ENCODE data around the gene PITPNC1. TPM values are rescaled to one million over a fixed set of nuclear protein-coding genes. Genes with fewer than 3 reads are reported as not detected.

PITPNC1 gene
- total RNA-seq, 4 donors from 2014 or later: 2.3 to 8.6 (median 4.3) TPM

DNA sequence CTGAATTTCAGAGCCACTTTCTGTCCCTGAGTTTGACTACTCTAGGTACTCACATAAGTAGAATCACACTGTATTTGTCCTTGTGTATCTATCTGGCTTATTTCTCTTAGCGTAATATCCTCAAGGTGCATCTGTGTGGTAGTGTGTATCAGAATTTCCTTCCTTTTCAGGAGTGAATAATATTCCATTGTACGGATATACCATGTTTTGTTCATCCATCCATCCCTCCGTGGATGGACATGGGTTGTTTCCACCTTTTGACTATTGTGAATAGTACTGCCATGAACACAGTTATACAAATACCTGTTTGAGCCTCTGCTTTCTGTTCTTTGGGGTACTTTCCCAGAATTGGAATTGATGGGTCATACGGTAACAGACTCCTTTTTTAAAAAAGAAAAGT, 111.7 kb downstream of the PITPNC1 start:
- Histone ChIP-seq H3K36me3 (no peaks in the 10 kb centered on the region), H3K4me3 (no peak overlapping the region), H3K27me3 (peaks cover 0 to 6% (median 4%) of the 10 kb centered on the region in 3 donors), H3K27ac (peak overlapping the region in 1 of 4 donors; percentile 29), H3K9me3 (no peaks in the 10 kb centered on the region), H3K4me1 (peaks cover 23 to 31% of the 10 kb centered on the region in 2 donors)
- DNase-seq (no peak), ATAC-seq (no peak)
- in situ Hi-C loops (cut with MboI; ENCODE audit: low sequenced_read_pairs in 4 of 4) (loop anchor here in 3 of 4 donors (10.0 to 25.0 kb wide), 3 partner anchors 104 to 199 kb away; partner anchors contain the start of gene PITPNC1 (in 1 of the 3)), intact Hi-C loops (cut with DNase I; ENCODE audit: low total_unique reads) (no loop called here)
- no peak for TF ChIP-seq CTCF (IDR thresholded peaks at IDR 0.05 in 4 of 5, conservative IDR thresholded peaks at IDR 0.05 in 1 of 5)
- TF ChIP-seq POLR2A (IDR thresholded peaks at IDR 0.05): no peak

DNA sequence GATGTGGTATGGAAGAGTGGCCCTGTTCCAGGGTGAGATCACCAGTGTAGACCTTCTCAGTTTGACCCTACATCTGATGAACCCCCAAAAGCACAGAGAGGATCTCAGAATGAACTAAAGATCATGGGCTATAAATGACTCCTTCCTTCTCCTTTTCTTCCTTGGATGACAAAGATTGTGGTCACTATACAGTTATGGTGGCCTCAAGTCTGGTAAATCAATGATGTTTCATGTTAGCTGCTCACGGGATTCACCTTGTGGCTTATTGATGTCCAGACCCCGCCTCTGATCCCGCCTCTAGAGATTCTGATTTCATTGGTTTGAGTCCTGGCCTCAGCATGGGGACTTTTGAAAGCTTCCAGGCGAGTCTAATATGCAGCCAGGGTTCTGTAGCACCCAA, 112.2 kb downstream of the PITPNC1 start:
- Histone ChIP-seq H3K27me3 (peaks cover 0 to 8% (median 7%) of the 10 kb centered on the region in 3 donors), H3K36me3 (no peaks in the 10 kb centered on the region), H3K27ac (peak overlapping the region in 1 of 4 donors; percentile 82), H3K4me1 (peaks cover 23 to 31% of the 10 kb centered on the region in 2 donors), H3K9me3 (no peaks in the 10 kb centered on the region), H3K4me3 (no peak overlapping the region)
- TF ChIP-seq CTCF (IDR thresholded peaks at IDR 0.05 in 4 of 5, conservative IDR thresholded peaks at IDR 0.05 in 1 of 5) (no peak), POLR2A (IDR thresholded peaks at IDR 0.05) (no peak)
- ATAC-seq (no peak), DNase-seq (no peak)
- intact Hi-C loops (cut with DNase I; ENCODE audit: low total_unique reads): no loop called here
- in situ Hi-C loops (cut with MboI; ENCODE audit: low sequenced_read_pairs in 4 of 4): loop anchor here in 3 of 4 donors (10.0 to 25.0 kb wide), 3 partner anchors 104 to 198 kb away; partner anchors contain the start of gene PITPNC1 (in 1 of the 3)

GRCh38 chr17:67490471-67490870, 113.4 kb downstream of the PITPNC1 start:
- intact Hi-C loops (cut with DNase I; ENCODE audit: low total_unique reads): loop anchor here (5.0 kb wide), 1 partner anchor 113 kb away; the partner anchor contains the start of gene PITPNC1

GRCh38 chr17:67491009-67491680, 114.1 kb downstream of the PITPNC1 start:
- ATAC-seq: peak; percentile 90 to 92
- intact Hi-C loops (cut with DNase I; ENCODE audit: low total_unique reads) (loop anchor here (5.0 kb wide), 1 partner anchor 114 kb away; the partner anchor contains the start of gene PITPNC1), in situ Hi-C loops (cut with MboI; ENCODE audit: low sequenced_read_pairs in 4 of 4) (loop anchor here in 1 of 4 donors (25.0 kb wide), 1 partner anchor 196 kb away; no protein-coding TSS in a partner anchor)
- Histone ChIP-seq H3K4me3 (peak overlapping the region; percentile 19 to 44 (median 38)), H3K36me3 (no peaks in the 10 kb centered on the region), H3K9me3 (no peaks in the 10 kb centered on the region), H3K27ac (peak overlapping the region; percentile 55 to 82 (median 68)), H3K27me3 (peaks cover 0 to 9% (median 7%) of the 10 kb centered on the region in 3 donors), H3K4me1 (peaks cover 23 to 31% of the 10 kb centered on the region in 2 donors)
- DNase-seq: peak; percentile 86 to 90
- no peak for TF ChIP-seq CTCF (IDR thresholded peaks at IDR 0.05 in 4 of 5, conservative IDR thresholded peaks at IDR 0.05 in 1 of 5)
- peak; percentile 57 to 78 for TF ChIP-seq POLR2A (IDR thresholded peaks at IDR 0.05)

More at GRCh38 chr17:67490471-67490870, 113.4 kb downstream of the PITPNC1 start:
- no peak for TF ChIP-seq POLR2A (IDR thresholded peaks at IDR 0.05)
- TF ChIP-seq CTCF (IDR thresholded peaks at IDR 0.05 in 4 of 5, conservative IDR thresholded peaks at IDR 0.05 in 1 of 5): no peak
- H3K27ac ChIP-seq: peak overlapping the region; percentile 29 to 82 (median 68)
- ATAC-seq: peak; percentile 24 to 57
- in situ Hi-C loops (cut with MboI; ENCODE audit: low sequenced_read_pairs in 4 of 4): loop anchor here in 1 of 4 donors (25.0 kb wide), 1 partner anchor 197 kb away; no protein-coding TSS in a partner anchor
- peaks cover 23 to 31% of the 10 kb centered on the region in 2 donors for H3K4me1 ChIP-seq
- H3K4me3 ChIP-seq: peak overlapping the region in 3 of 4 donors; percentile 36 to 44 (median 39)
- no peaks in the 10 kb centered on the region for H3K9me3 ChIP-seq
- H3K27me3 ChIP-seq: peaks cover 0 to 9% (median 7%) of the 10 kb centered on the region in 3 donors
- no peaks in the 10 kb centered on the region for H3K36me3 ChIP-seq
- peak; percentile 19 to 21 for DNase-seq

Measured in gastrocnemius medialis (tissue), 4 donors.